Measurements from ENCODE around the gene ALPG.

DNA sequence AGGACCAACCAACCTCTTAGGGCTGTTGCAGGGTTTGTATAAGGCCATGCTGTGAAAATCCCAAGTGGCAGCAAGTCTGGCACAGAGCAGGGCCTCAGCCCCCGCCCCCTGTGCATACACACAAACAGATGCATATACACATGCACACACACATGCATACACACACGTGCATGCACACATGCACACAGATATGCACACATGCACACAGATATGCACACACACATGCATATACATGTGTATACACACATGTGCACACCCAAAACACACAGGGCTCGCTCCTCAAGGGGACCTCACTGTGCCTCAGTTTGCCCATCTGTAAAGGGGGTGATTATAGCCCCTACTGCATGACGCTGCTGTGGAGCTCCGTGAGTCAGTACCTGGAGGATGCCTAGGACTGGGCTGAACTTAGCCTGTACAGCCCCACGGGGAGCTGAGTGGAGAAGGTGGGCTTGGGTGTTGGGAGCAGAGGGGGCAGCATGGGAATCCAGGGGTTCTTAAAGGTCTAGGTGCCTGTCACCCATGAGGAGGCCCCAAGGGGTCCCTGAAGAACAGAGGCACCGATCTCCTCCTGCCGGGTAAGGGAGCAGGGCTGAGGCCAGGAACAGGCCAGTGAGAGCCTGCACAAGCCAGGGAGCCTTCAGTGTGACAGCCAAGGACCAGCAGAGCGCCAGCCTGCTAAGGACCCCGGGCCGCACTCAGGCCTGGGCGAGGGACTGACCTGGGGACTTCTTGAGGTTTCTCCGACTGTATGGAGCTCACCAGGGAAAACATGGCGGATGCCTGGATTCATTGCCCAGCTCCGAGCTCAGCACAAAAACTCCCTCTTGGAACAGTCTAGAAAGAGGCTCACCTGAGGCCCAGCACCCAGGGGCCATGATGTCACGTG lies 25.3 kb downstream of the ALPG start:
- no peak for TF ChIP-seq EZH2 (IDR thresholded peaks at IDR 0.05; ENCODE audit: borderline replicate concordance, low read depth, low read length, severe bottlenecking)
- TF ChIP-seq, protein P1, sequence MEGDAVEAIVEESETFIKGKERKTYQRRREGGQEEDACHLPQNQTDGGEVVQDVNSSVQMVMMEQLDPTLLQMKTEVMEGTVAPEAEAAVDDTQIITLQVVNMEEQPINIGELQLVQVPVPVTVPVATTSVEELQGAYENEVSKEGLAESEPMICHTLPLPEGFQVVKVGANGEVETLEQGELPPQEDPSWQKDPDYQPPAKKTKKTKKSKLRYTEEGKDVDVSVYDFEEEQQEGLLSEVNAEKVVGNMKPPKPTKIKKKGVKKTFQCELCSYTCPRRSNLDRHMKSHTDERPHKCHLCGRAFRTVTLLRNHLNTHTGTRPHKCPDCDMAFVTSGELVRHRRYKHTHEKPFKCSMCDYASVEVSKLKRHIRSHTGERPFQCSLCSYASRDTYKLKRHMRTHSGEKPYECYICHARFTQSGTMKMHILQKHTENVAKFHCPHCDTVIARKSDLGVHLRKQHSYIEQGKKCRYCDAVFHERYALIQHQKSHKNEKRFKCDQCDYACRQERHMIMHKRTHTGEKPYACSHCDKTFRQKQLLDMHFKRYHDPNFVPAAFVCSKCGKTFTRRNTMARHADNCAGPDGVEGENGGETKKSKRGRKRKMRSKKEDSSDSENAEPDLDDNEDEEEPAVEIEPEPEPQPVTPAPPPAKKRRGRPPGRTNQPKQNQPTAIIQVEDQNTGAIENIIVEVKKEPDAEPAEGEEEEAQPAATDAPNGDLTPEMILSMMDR (IDR thresholded peaks at IDR 0.05; ENCODE audit: borderline replicate concordance, extremely low read depth, low read length, poor library complexity, severe bottlenecking): no peak

Measured in DND-41 (cell line).